Measurements from ENCODE around the gene TP53INP2.

The TP53INP2 gene

GRCh38 chr20:34669094-34669493, 35.0 kb upstream of the TP53INP2 start:
- no peak for DNase-seq
- Histone ChIP-seq H4K20me1 (ENCODE audit: insufficient read depth, low read length) (peaks cover 6% of the 10 kb centered on the region; the same call in 1 of the 2 replicates), H3K4me3 (ENCODE audit: low read depth in 1 of 2, low read length in 2 of 2) (no peak overlapping the region), H3K79me2 (ENCODE audit: insufficient read depth, low read length) (peaks cover 84% of the 10 kb centered on the region), H3K36me3 (ENCODE audit: insufficient read depth, low read length) (no peaks in the 10 kb centered on the region), H3K9ac (ENCODE audit: low read depth, low read length) (no peak overlapping the region), H3K4me2 (ENCODE audit: insufficient read depth, low read length) (no peak overlapping the region), H3K4me1 (ENCODE audit: insufficient read depth, low read length) (no peaks in the 10 kb centered on the region), H3K27me3 (ENCODE audit: insufficient read depth, low read length, poor library complexity) (no peaks in the 10 kb centered on the region), H3K9me3 (ENCODE audit: insufficient read depth, low read length, severe bottlenecking) (peaks cover 3% of the 10 kb centered on the region), H2AFZ (ENCODE audit: low read depth, low read length) (no peak overlapping the region), H3K27ac (ENCODE audit: low read length) (no peak overlapping the region)
- no peak for TF ChIP-seq EZH2 (IDR thresholded peaks at IDR 0.05; ENCODE audit: borderline replicate concordance, low read depth, low read length, severe bottlenecking)
- TF ChIP-seq CTCF (IDR thresholded peaks at IDR 0.05; ENCODE audit: borderline replicate concordance, extremely low read depth, low read length, poor library complexity, severe bottlenecking), result no peak
- no peak for ATAC-seq (ENCODE audit: insufficient read depth, low read depth)

GRCh38 chr20:34673412-34673811, 30.7 kb upstream of the TP53INP2 start:
- Histone ChIP-seq H3K36me3 (ENCODE audit: insufficient read depth, low read length) (no peaks in the 10 kb centered on the region; the same call in 1 of the 2 replicates), H3K27me3 (ENCODE audit: insufficient read depth, low read length, poor library complexity) (no peaks in the 10 kb centered on the region), H3K9ac (ENCODE audit: low read depth, low read length) (no peak overlapping the region), H3K9me3 (ENCODE audit: insufficient read depth, low read length, severe bottlenecking) (peaks cover 3% of the 10 kb centered on the region), H3K4me2 (ENCODE audit: insufficient read depth, low read length) (no peak overlapping the region), H3K4me3 (ENCODE audit: low read depth in 1 of 2, low read length in 2 of 2) (no peak overlapping the region), H3K4me1 (ENCODE audit: insufficient read depth, low read length) (peaks cover 31% of the 10 kb centered on the region), H3K27ac (ENCODE audit: low read length) (no peak overlapping the region), H3K79me2 (ENCODE audit: insufficient read depth, low read length) (peaks cover 83% of the 10 kb centered on the region), H4K20me1 (ENCODE audit: insufficient read depth, low read length) (peaks cover 7% of the 10 kb centered on the region; the same call in 1 of the 2 replicates), H2AFZ (ENCODE audit: low read depth, low read length) (no peak overlapping the region)
- TF ChIP-seq CTCF (IDR thresholded peaks at IDR 0.05; ENCODE audit: borderline replicate concordance, extremely low read depth, low read length, poor library complexity, severe bottlenecking), result no peak
- TF ChIP-seq EZH2 (IDR thresholded peaks at IDR 0.05; ENCODE audit: borderline replicate concordance, low read depth, low read length, severe bottlenecking), result no peak
- ATAC-seq (ENCODE audit: insufficient read depth, low read depth), result no peak
- no peak for DNase-seq

GRCh38 chr20:34675561-34675960, 28.6 kb upstream of the TP53INP2 start:
- Histone ChIP-seq H4K20me1 (ENCODE audit: insufficient read depth, low read length) (peaks cover 7% of the 10 kb centered on the region; the same call in 1 of the 2 replicates), H3K4me3 (ENCODE audit: low read depth in 1 of 2, low read length in 2 of 2) (peak overlapping the region in 1 of 2 experiments; percentile 98; a peak in 2 of 4 replicates), H3K27ac (ENCODE audit: low read length) (no peak overlapping the region), H3K4me1 (ENCODE audit: insufficient read depth, low read length) (peaks cover 31% of the 10 kb centered on the region), H2AFZ (ENCODE audit: low read depth, low read length) (no peak overlapping the region), H3K9ac (ENCODE audit: low read depth, low read length) (no peak overlapping the region; the same call in 1 of the 2 replicates), H3K9me3 (ENCODE audit: insufficient read depth, low read length, severe bottlenecking) (no peaks in the 10 kb centered on the region), H3K36me3 (ENCODE audit: insufficient read depth, low read length) (no peaks in the 10 kb centered on the region; the same call in 1 of the 2 replicates), H3K4me2 (ENCODE audit: insufficient read depth, low read length) (peak overlapping the region; percentile 69), H3K27me3 (ENCODE audit: insufficient read depth, low read length, poor library complexity) (no peaks in the 10 kb centered on the region), H3K79me2 (ENCODE audit: insufficient read depth, low read length) (peaks cover 67% of the 10 kb centered on the region)
- DNase-seq (no peak), ATAC-seq (ENCODE audit: insufficient read depth, low read depth) (no peak)
- TF ChIP-seq CTCF (IDR thresholded peaks at IDR 0.05; ENCODE audit: borderline replicate concordance, extremely low read depth, low read length, poor library complexity, severe bottlenecking) (no peak), EZH2 (IDR thresholded peaks at IDR 0.05; ENCODE audit: borderline replicate concordance, low read depth, low read length, severe bottlenecking) (no peak)

All from DND-41 (cell line).